A204.1 (cell line): ENCODE data around the gene SLC34A3.
"Not testable (repeated sequence)": the region's sequence is repeated elsewhere in the genome, so short reads cannot be mapped to it uniquely, and the experiment has no call there.

Experiments
- FAIRE-seq: peaks from 2 replicates; lab custom pipeline; 2012; peaks lifted over from hg19 to GRCh38; lab: Jason Lieb, UNC

SLC34A3 gene

DNA sequence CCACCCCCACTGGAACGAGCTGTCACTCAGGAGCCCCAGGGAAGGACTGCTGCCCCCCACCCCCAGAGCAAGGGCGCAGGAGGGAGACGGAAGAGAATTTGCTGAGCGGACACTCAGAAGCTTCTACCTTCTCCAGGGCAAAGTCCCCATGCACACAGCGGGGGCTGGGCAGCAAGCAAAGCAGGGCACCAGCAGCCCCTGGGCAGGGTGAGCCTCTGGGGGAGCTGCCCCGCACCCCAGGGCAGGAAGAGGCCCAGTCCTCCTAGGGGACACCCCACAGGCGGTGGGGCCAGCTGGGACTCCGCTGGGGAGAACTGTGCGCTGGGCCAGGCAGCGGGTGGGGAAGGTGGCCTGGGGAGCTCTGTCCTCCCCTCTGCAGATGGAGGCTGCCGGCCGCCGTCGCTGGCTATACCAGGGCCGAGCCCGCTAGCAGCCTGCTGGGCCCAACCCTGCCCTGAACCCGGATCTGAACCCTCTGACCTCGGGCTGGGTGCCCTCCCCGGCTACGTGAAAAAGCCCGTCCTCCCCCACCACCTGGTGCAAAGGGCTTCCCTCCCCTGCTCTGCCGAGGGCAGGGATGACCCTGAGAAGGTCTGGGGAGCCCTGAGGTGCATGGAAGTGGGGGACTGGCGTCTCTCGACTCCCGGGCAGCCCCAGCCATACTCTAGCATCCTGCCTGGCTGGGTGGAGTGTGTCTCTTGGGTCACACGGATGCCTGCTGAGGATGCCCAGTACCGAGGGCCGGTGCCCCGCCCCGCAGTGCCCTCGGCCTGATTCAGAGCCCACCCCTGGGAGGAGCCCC, 597 bp upstream of the SLC34A3 start:
- FAIRE-seq = no peak

DNA sequence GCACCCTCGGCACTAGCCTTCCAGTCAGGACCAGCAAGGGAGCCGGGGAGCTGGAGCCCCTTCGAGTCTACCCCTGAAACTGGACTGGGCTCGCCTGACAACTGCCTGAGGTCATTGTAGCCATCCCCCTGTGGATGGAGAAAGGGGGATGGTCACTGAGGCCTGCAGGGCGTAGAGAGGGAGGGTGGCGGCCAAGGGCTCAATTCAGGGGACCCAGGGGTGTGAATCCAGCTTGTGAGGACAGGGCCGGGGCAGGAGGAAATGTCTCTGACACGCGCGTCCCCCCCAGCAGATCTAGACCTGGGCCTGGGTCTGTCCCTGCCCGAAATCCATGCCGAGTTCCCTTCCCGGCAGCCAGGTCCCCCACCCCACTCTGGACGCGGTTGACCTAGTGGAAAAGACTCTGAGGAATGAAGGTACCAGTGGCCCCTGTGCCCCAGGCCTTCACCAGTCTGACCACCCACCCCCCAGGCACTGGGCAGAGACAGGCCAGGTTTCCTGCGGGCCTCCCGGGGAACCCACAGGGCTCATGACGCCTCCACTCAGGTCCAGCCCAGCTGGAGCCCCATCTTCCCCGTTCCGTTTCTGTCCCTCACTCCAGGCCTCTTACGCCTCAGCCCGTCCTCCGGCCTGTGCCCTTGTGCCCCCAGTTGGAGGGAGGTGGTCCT, 805 bp downstream of the SLC34A3 start:
- FAIRE-seq = no peak

DNA sequence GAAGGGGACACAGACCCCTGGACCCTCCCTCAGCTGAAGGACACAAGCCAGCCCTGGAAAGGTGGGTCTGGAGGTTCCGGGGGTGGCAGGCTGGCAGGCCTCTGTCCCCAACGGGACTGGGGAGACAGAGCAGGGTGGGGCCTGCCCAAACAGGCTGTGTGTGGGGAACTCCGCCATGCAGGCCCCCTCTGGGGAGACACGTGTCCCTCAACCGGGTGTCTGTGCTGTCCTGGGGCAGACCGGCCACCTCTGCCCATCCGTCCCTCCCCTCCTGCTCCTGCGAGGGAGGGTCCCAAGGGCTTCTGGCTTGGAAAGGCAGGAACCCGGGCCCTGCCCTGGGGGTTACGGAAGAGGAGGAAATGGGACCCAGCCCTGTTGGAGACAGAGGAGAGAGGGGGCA, 1.4 kb downstream of the SLC34A3 start:
- no peak for FAIRE-seq

DNA sequence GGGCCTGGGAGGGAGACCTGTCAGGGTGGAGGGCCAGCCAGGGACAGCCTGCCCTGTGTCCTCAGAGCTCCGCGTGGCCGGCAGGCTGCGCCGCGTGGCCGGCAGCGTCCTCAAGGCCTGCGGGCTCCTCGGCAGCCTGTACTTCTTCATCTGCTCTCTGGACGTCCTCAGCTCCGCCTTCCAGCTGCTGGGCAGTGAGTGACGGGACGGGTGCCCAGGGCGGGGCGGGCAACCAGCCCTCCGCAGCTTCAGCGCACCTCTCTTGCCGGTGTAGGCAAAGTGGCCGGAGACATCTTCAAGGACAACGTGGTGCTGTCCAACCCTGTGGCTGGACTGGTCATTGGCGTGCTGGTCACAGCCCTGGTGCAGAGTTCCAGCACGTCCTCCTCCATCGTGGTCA, 1.8 kb downstream of the SLC34A3 start:
- FAIRE-seq = no peak

DNA sequence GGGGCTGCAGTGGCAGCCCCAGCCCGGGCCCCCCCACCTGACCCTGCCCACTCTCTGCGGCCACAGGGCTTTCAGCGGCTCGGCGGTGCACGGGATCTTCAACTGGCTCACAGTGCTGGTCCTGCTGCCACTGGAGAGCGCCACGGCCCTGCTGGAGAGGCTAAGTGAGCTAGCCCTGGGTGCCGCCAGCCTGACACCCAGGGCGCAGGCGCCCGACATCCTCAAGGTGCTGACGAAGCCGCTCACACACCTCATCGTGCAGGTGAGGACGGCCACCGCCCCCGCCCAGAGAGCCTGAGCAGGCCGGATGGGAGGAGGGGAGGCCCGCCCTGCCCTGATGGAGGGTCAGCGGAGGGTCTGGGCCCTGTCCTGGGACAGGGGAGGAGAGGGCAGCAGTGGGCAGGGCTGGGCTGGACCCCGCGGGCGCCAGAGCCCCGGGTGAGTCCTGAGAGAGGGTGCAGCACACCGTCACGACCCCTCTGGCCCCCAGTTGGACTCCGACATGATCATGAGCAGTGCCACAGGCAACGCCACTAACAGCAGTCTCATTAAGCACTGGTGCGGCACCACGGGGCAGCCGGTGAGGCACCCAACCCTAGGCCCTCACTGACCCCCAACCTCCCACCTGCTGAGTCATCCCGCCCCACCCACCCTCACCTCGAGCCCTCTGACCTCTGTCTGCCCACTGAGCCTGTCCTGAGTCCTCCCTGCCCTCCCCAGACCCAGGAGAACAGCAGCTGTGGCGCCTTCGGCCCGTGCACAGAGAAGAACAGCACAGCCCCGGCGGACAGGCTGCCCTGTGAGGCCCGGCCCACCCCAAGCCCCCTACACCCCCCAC, 2.7 kb downstream of the SLC34A3 start:
- FAIRE-seq = no peak

DNA sequence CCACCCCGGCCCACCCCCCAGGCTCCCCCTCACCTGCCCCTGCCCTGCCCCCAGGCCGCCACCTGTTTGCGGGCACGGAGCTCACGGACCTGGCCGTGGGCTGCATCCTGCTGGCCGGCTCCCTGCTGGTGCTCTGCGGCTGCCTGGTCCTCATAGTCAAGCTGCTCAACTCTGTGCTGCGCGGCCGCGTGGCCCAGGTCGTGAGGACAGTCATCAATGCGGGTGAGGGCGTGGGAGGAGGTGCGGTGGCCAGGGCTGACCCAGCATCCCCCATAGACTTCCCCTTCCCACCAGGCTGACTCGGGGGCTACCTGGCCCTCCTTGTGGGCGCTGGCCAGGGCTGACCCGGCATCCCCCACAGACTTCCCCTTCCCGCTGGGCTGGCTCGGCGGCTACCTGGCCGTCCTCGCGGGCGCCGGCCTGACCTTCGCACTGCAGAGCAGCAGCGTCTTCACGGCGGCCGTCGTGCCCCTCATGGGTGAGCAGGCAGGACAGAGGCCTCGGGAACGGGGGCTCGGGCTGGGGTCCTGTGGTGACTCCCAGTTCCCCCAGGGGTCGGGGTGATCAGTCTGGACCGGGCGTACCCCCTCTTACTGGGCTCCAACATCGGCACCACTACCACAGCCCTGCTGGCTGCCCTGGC, 3.5 kb downstream of the SLC34A3 start:
- FAIRE-seq = no peak

DNA sequence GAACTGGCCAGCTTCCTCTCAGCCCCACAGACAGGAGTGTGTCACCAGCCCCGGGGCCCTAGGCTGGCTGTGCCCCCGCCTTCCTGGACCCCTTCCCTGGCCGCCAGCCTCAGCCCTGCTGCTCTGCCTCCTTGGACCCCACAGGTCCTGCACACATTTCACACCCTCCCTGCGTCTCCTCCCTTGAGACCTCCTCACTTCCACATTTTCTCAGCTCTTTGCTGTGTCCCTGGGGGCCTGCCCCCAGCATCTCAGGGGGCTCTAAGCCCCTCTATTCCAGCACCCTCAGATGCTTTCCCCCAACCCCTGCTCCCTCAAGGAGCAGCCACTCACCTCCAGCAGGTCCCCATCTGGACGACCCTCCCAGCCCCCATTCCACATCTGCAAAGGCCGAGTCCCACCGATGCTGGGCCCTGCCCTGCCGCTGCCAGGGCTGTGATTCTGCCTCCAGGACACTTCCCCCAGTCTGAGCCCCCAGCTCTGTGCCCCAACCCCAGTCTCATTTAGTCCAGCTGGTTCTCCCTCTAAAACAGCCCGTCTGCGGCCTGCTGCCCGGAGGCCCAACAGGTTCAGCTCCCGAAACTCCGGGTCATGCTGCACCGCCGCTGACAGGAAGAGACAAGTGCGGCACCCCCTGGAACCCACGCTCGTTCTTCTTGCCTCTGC, 4.2 kb downstream of the SLC34A3 start:
- FAIRE-seq = no peak

DNA sequence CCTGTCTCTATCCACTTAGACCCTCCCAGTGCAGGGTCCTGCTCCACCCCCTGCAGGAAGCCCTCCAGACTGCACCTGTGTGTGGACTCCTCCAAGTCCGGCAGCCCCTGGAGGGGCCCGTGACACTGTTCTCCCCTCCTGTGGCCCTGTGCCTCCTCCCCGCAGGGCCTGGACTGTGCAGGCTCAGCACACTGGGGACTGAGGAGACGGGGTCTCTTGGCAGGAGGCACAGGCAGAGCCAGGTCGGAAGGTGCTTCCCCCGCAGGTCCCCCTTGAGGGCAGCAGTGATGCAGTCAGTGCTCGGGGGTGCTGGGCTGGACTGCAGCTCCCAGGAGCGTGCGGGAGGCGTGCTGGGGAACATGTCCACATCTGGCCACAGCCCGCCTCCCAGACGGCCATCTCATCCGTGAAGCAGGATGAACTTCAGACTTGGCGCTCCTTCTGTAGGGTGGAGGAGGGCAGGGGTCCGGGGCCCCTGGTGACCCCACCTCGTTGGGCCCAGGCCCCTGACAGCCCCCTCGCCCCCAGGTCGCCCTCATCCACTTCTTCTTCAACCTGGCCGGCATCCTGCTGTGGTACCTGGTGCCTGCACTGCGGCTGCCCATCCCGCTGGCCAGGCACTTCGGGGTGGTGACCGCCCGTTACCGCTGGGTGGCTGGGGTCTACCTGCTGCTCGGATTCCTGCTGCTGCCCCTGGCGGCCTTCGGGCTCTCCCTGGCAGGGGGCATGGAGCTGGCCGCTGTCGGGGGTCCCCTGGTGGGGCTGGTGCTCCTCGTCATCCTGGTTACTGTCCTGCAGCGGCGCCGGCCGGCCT, 4.9 kb downstream of the SLC34A3 start:
- FAIRE-seq = no peak

DNA sequence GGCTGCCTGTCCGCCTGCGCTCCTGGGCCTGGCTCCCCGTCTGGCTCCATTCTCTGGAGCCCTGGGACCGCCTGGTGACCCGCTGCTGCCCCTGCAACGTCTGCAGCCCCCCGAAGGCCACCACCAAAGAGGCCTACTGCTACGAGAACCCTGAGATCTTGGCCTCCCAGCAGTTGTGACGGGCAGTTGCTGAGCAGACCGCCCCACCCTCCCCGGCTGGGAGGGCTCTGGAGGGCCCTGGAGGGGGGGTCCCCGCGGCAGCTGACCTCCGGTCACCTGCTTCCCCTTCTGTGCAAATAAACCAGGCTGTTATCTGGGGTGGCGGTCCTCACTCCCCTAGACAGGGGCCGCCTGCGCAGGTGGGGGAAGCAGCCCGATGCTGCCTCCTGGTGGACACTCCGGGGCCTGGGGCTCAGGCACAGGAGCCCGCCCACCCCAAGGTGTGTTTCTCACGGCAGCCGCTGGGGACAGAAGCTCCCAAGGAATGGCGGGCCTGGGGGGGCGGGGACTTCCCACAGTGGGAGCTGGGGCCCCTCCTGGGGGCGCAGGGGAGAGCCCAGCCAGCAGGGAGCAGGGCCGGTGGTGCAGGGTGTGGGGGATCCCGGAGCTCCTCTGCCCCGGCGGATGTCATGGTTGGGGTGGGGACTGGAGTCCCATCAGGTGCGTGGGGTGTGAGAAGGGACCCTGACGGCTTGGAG, 5.7 kb downstream of the SLC34A3 start:
- no peak for FAIRE-seq

DNA sequence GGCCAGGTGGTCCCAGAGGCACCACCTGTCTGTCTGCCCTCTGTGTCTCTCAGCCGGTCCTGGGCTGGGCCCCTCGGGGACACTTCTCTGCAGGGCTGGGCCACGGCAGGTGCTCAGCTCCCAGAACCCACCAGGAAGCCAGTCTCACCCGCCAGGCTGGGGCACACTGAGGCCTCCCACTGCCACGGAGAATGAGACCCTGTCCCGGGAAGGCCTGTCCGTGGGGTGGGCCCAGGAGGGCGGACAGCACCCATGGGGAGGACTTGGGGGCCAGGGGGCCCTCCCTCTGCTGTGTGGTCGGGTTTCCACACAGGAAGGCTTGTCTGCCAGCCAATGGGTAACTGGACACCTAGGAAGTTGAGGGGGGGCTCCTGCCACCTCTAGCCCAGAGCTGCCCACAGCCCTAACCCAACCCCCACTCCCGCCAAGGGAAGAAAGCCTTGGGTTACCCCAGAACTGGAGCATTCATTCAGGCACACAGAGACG, 6.3 kb downstream of the SLC34A3 start:
- FAIRE-seq = no peak

DNA sequence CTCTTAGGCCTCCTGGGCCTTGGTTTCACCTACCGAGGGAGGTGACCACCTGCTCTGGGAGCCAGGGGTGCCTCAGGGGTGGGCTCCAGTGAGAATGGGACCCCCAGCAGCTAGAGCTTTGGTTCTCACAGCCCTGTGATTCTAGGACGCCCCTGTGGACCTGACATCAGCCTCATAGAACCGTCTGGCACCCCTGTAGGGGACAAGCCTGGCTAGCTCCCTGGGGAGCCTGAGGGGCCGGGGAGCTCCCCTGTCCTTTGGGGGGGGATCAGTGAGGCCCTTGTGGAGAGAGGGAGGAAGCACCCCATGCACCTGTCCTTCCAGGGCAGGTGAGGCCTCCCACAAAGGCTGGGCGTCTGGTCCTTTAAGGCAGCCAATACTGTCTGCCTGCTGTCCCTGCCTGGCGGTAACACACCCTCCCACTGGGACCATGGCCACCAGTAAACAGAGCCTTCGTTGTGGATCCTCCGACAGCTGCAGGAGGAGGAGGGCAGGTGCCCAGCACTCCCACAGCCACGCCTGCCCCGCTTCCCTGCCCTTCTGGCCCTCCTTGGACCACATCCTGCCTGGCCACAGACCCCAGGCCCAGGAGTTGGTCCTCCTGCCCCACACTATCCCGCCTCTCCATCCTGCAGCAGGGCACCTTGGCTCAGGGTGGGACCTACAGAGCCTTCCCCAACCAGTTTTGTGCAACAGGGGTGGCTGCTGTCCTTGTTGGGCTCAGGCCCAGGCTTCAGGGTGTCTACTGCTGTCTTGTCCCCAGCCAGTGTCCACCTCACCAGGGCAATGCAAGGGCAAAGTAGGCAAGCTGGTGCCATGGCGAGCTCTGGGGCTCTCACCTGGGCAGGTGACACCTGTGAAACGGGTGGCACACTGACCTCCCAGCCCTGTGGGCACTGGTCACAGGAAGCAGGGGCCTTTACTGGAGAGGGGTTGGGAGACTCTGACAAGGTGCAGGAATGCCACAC, 7.3 kb downstream of the SLC34A3 start:
- FAIRE-seq = no peak

DNA sequence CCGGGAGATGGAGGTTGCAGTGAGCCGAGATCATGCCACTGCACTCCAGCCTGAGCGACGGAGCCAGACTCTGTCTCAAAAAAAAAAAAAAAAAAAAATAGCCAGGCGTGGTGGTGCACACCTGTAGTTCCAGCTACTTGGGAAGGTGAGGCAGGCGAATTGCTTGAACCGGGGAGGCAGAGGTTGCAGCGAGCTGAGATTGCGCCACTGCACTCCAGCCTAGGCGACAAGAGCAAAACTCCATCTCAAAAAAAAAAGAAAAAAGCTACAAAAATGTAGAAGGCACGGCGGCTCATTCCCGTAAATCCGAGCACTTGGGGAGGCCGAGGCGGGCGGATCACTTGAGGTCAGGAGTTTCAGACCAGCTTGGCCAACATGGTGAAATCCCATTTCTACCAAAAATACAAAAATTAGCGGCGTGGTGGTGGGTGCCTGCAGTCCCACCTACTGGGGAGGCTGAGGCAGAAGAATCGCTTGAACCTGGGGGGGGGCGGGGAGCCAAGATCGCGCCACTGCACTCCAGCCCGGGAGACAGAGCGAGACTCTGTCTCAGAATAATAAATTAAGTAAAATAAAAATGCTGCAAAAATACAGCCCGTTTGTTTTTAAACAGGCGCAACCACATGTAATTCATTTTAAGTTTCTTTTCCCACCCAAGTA, 9.0 kb downstream of the SLC34A3 start:
- not testable (repeated sequence) for FAIRE-seq

DNA sequence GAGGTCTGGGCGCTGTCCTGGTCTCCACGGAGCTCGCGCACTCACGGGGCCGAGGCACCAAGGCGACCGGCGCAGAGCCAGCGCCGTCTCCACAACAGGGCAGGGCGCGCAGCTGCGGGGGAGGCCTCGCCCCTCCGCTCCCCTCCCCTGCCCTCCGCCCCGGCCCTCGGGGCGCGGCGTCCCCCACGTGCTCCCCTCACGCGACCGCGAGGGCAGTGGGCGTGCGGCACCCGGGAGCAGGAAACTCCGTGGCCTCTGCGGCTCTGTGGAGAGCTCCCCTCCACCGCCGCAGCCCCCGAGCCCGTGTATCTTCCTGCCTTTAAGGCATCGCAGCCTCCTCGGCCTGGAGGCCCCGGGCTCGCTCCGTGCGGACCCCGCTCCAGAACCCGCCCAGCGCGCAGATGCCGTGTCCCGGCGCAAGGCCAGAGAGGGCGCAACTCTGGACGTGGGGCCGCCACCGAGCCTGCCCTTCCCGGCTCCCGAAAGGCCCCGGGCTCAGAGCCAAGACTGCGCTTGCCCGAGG, 9.7 kb downstream of the SLC34A3 start:
- FAIRE-seq = no peak

DNA sequence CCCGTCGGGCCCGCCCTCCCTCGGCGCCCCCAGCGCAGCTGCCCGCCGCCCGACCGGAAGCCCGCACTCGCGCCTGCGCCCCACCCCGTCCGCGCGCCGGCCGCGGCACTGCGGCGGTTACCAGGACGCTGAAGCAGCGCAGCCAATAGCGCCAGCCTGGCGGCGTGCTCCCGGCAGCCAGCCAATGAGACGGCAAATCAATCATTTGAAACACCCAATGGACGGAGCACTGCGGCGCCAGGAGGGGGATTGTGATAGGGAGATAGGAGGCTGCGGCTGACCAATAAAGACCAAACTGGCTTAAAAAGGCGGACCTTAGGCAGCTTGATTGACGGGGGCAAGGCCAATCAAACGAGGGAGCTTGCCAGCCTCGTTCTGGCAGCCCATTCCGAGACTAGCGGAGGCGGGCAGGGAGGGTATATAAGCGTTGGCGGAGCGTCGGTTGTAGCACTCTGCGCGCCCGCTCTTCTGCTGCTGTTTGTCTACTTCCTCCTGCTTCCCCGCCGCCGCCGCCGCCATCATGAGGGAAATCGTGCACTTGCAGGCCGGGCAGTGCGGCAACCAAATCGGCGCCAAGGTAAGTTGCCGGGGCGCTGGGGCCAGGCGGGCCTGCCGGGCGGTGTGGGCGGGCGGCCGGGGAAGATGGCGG, 10.3 kb downstream of the SLC34A3 start, which contains the start of gene TUBB4B:
TSS of gene TUBB4B (plus strand) at position 447 of the 649 bp plus-strand sequence. CDS start at position 521, 74 bp downstream.
- peak; percentile 97 for FAIRE-seq

DNA sequence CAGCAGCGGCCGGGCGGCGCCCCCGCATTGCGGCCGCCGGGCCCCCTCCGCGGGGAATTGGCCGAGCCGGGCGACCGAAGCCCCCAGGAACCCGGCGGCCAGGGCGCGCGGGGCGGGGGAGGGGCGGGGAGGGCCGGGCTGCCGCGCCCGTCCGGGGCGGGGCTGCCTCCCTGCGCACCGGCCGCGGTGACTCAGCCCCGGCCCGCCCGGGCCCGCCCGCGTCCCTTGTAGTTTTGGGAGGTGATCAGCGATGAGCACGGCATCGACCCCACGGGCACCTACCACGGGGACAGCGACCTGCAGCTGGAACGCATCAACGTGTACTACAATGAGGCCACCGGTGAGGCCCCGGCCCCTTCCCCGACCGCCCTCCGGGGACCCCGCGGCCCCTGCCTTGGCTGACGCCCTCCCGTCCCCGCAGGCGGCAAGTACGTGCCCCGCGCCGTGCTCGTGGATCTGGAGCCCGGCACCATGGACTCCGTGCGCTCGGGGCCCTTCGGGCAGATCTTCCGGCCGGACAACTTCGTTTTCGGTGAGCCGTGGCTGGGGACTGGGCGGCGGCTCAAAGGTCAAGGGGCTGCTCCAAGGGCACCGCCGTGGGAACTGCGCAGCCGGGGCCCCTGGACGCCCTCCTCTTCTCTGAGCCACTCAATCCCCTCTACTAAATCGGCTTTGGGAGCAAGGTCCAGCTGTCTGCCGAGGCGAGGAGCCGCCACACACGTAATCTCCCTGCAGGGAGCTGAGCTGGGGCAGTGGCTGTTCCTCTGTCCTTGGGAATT, 11.0 kb downstream of the SLC34A3 start:
- FAIRE-seq = no peak

DNA sequence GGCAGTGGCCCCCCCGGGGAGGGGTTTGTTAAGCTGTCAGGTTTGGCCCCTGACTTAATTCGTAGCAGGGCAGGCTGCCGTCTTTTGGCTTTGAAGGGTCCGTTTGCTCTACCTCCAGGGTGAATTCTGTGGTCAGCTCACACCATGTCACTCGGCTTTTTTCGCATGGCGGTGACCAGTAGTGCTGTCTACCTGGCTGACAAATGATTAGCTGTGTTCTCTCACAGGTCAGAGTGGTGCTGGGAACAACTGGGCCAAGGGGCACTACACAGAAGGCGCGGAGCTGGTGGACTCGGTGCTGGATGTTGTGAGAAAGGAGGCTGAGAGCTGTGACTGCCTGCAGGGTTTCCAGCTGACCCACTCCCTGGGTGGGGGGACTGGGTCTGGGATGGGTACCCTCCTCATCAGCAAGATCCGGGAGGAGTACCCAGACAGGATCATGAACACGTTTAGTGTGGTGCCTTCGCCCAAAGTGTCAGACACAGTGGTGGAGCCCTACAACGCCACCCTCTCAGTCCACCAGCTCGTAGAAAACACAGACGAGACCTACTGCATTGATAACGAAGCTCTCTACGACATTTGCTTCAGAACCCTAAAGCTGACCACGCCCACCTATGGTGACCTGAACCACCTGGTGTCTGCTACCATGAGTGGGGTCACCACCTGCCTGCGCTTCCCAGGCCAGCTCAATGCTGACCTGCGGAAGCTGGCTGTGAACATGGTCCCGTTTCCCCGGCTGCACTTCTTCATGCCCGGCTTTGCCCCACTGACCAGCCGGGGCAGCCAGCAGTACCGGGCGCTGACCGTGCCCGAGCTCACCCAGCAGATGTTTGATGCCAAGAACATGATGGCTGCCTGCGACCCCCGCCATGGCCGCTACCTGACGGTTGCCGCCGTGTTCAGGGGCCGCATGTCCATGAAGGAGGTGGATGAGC, 11.8 kb downstream of the SLC34A3 start:
- no peak for FAIRE-seq
